Neural crest cell (in vitro differentiated cells): ENCODE results near the gene SSR1. TPM values are rescaled to one million over a fixed set of nuclear protein-coding genes. Genes with fewer than 3 reads are reported as not detected.

ENCODE experiments used
- DNase-seq: peaks from one replicate; pipeline ENCODE4 v3.0.0; 2021; ENCODE audit warnings: low read depth, mixed read lengths, low spot score
- H3K27ac Mint-ChIP-seq: one replicate; pipeline ENCODE4 v1.8.0; 2021; ENCODE audit warnings: mild to moderate bottlenecking, mixed read lengths; ENCODE audit not compliant: unreplicated experiment
- H3K27me3 Mint-ChIP-seq: 2 replicates; pipeline ENCODE4 v1.8.0; 2021; ENCODE audit warnings: low read depth, mild to moderate bottlenecking, mixed read lengths
- H3K36me3 Mint-ChIP-seq: 2 replicates; pipeline ENCODE4 v1.8.0; 2021; ENCODE audit warnings: low read depth, mild to moderate bottlenecking, mixed read lengths
- H3K4me1 Mint-ChIP-seq: 2 replicates; pipeline ENCODE4 v1.8.0; 2021; ENCODE audit warnings: mixed read lengths
- H3K4me3 Mint-ChIP-seq: one replicate; pipeline ENCODE4 v1.8.0; 2021; ENCODE audit warnings: mild to moderate bottlenecking, mixed read lengths
- H3K9me3 Mint-ChIP-seq: 2 replicates; pipeline ENCODE4 v1.8.0; 2021; ENCODE audit warnings: mixed read lengths
- CTCF ChIP-seq: fragments of 200-600 bp; sonication (generic); conservative IDR thresholded peaks from 2 replicates; pipeline ENCODE4 v1.5.0; 2021; ENCODE audit warnings: antibody characterized with exemption, mild to moderate bottlenecking
- total RNA-seq: library from RNA; stranded (reverse); gene quantifications from 2 replicates; pipeline ENCODE4 v1.2.1, GENCODE V29; 2021

SSR1 gene
- total RNA-seq, 1 donor from 2014 or later = 110 TPM

DNA sequence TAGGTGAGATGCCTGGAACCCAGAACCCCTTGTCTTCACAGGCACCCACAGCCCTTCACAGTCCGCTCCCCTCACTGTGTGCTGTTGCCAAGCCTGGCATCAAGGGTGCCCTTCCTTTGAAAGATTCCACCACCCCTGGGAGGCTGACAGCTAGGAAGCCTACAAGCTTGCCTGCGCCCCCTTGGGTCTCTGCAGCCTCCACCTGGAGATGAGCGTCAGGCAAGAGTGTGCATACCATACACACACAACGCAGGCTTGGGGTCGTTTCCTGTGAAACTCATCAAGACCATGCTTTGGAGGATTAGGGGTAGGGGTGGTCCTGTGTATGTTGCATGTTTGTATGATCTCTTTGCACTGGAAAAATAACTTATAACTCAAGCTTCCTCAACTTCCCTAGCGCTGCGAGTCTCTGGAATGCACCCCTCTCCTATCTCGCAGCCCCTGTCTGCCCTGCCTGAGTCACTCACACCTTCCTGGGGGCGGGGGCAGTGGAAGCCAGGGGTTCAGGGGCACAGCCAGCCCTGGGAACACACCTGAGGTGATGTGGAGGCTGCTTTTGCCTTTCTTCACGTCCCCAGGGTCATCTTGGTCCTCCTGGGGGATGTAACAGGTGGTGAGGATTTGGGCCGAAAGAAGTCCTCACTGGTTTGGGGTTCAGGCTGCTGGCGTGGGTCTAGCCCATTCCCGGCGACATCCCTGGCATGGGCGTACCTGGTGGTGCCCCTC is 67.2 kb downstream of the SSR1 start:
- Mint-ChIP-seq H3K36me3 (no peaks in the 10 kb centered on the region), H3K4me3 (no peak overlapping the region), H3K27ac (no peak overlapping the region), H3K27me3 (no peaks in the 10 kb centered on the region), H3K9me3 (no peaks in the 10 kb centered on the region), H3K4me1 (peaks cover 19% of the 10 kb centered on the region)
- TF ChIP-seq CTCF = no peak
- no peak for DNase-seq

- Mint-ChIP-seq H3K4me1 (peaks cover 26% of the 10 kb centered on the region), H3K4me3 (no peak overlapping the region), H3K36me3 (no peaks in the 10 kb centered on the region), H3K27me3 (no peaks in the 10 kb centered on the region), H3K27ac (no peak overlapping the region), H3K9me3 (no peaks in the 10 kb centered on the region)
- peak; percentile 94 for TF ChIP-seq CTCF
- DNase-seq = peak; percentile 53
Observed at GRCh38 chr6:7243179-7243981, 69.6 kb downstream of the SSR1 start.

- no peak overlapping the region for H3K27ac Mint-ChIP-seq
- H3K4me3 Mint-ChIP-seq = no peak overlapping the region
Observed at GRCh38 chr6:7242835-7243178, 70.2 kb downstream of the SSR1 start.

DNA sequence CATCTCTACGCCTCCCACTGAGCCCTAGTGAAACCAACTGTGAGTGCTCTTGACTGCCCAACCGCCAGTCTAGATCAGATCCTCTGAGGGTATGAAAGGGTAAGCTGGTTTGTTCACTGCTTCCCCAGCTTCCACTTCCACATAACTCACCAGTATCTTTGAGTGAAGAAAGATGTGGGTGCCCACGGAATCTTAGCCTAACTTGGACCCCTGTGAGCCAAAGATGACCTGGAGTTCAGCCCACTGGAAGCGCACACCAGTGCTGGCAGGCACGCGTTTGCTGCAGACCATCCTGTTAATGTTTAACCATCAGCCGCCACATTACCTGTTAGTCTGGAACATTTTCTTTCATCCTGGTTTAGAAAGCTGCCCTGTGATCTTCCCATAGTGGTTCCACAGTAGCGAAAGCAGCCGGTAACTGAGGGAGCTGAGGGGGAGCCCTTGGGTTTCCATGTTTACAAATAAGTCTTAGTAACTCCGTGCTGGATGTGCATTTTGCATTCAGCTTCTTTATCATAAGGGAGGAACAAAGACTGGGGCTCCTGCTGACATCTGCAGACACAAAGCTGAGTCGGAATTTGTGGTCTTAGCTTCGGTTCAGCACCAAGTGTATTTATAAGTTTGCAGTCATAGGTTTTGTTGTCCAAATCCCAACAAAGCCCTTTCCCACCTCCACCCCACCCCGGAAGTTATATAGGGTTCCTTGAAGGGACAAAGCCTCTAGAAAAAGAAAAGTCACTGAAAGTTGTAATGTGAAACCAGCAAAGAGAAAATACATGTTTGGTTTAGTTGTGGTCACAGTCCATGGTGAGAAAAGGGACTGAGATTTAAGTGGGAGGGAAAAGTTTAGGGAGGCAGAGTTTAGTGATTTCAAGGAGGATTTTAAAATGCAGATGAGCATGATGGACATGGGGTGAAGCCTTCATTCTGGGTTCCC is 71.0 kb downstream of the SSR1 start:
- no peaks in the 10 kb centered on the region for H3K27me3 Mint-ChIP-seq
- H3K9me3 Mint-ChIP-seq = no peaks in the 10 kb centered on the region
- H3K36me3 Mint-ChIP-seq = no peaks in the 10 kb centered on the region
- no peak for TF ChIP-seq CTCF
- peak overlapping the region; percentile 22 for H3K27ac Mint-ChIP-seq
- H3K4me1 Mint-ChIP-seq = peaks cover 26% of the 10 kb centered on the region
- no peak for DNase-seq
- H3K4me3 Mint-ChIP-seq = no peak overlapping the region

More at GRCh38 chr6:7242835-7243178, 70.2 kb downstream of the SSR1 start:
- H3K4me1 Mint-ChIP-seq = peaks cover 26% of the 10 kb centered on the region
- H3K36me3 Mint-ChIP-seq = no peaks in the 10 kb centered on the region
- no peaks in the 10 kb centered on the region for H3K9me3 Mint-ChIP-seq
- no peaks in the 10 kb centered on the region for H3K27me3 Mint-ChIP-seq
- no peak for DNase-seq
- no peak for TF ChIP-seq CTCF

GRCh38 chr6:7241160-7241559 is 71.8 kb downstream of the SSR1 start:
- Mint-ChIP-seq H3K4me1 (peaks cover 26% of the 10 kb centered on the region), H3K9me3 (no peaks in the 10 kb centered on the region), H3K4me3 (no peak overlapping the region), H3K36me3 (no peaks in the 10 kb centered on the region), H3K27ac (no peak overlapping the region), H3K27me3 (no peaks in the 10 kb centered on the region)
- no peak for DNase-seq
- TF ChIP-seq CTCF = no peak
